GM21515 (cell line): ENCODE data around the gene TK2.

ENCODE experiments used
- ATAC-seq: cut with Tn5 transposase; IDR thresholded peaks from one replicate; pipeline ENCODE4 v1.9.1; 2021; ENCODE audit not compliant: unreplicated experiment

Gene TK2

GRCh38 chr16:66486199-66486772, 63.6 kb downstream of the TK2 start:
- ATAC-seq, result no peak

DNA sequence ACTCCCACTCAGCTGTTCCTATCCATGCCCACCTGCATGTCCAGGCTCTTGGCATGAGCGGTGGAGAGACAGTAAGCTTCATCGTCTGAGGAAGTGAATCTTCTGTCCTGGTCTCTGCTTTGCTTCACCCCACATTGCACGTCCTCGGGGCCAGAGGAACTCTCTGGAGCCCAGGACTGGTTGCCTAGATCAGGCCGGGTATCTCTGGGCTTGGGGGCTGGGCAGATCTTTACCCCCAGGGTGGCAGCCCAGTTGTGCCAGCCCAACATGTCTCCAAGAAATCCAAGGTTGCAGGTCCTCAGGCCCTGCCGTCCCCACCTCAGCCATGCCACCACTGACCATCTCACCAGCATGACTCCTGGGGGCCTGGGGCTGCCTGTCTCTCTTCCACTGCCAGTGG, 64.5 kb downstream of the TK2 start:
- no peak for ATAC-seq

DNA sequence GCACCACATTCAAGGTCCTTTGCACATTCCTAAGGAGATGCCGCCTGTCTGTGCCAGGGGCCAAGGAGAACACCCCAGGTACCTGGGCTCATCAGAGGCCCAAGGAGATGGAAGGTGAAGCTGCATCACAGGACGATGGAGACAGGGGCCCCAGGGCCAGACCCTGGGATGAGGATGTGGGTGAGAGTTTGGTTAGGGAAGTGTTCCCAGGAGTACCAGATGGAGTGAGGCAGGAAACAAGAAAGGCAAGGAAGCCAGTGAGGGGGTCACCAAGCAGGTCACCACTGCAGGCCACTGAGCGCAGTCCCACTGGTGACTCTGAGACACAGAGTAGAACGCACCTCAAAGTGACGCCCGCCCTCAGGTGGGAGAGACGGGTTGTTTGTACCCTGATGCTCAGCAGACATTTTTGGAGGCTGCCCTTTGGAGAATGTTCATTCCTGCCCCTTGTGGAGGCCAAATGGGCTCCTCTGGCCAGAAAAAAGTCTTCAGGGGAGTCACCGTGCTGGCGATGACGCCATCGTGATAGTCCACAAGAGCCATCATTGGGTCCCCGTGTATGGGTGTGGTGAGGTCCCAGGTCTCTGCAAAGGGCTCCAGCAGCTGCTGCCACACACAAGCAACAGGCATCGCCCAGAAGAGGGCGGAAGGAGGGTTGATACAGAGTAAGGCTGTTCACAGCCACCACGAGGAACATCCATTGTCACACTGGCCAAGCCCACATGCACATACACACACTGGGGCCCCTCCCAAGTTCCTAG, 65.3 kb downstream of the TK2 start:
- no peak for ATAC-seq

DNA sequence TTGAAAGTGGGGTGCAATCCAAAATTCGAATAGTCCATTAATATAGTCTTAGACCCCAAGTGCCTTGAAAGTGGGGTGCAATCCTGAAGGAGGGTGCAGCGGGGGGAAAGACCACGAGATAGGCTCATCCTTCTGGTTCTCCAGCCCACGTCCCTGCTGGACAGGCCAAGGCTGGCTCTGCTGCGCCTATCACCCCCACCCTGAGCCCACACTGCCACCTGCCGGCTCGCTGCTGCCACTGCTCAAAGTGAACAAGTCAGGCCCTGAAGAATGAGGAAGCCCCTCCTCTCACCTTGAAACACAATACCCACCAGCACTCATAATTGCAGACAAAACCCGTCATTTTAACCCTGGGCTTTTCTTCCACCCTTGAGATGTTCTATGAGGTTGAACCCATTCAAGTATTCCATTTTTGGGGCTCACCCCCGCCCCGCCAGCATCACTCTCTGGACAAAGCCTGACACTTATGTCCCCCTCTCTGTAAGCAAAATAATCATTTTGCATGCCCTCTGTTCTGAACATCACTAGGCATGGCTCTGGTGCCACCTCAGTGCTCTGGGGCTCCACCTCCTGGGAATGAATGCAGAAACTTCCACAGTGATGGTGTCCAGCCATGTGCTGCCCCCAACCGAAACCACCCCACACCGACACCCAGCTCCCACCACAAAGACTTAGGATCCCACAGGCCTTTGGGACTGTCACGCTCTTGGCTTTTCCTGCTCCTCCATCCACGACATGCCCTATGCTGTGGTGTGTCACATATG, 66.1 kb downstream of the TK2 start:
- peak; percentile 57 for ATAC-seq

- ATAC-seq, result no peak
Measured at GRCh38 chr16:66481943-66482390, 68.0 kb downstream of the TK2 start.

DNA sequence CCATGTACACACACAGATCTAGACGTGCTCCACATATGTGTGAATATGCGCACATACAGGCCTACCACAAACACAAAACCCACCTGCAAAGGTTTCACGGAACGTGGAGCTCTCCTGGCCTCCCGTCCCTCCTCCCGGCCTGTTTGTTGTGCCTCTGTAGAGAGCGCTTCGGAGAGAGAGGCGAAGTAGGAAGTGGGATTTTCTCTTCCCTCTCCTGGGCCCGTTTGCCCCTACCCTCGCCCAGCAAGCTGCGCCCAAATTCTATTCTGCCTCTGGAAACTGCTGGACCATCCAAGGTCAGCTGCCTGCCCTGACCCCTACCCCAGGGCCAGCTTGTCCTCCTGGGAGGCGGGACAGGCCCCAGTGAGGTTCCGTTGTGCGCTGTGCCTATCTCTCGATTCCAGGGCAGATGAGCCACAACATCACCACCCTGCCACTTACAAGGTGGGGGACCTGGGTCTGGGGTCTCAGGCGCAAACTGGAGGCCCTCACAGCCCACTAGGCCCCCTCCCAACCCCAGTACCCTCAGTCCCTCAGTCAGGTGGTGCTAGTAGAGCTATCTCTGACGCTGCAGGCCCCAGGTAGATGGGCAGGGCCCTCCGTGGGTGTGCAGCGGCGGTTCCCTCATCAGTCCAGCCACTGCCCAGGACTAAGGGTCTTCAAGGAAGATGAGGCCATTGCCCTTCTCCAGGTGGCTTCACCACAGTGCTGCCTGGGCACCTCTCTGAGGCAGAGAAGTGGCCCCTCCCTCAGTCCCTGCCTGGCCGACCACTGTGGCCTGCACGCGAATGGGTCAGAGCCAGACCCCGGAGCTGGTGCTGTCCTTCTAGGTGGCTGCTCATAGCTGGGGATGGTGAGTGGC, 68.6 kb downstream of the TK2 start:
- no peak for ATAC-seq

- no peak for ATAC-seq
Measured at GRCh38 chr16:66480265-66481080, 69.4 kb downstream of the TK2 start.

- ATAC-seq, result no peak
Measured at GRCh38 chr16:66479661-66480264, 70.2 kb downstream of the TK2 start.

DNA sequence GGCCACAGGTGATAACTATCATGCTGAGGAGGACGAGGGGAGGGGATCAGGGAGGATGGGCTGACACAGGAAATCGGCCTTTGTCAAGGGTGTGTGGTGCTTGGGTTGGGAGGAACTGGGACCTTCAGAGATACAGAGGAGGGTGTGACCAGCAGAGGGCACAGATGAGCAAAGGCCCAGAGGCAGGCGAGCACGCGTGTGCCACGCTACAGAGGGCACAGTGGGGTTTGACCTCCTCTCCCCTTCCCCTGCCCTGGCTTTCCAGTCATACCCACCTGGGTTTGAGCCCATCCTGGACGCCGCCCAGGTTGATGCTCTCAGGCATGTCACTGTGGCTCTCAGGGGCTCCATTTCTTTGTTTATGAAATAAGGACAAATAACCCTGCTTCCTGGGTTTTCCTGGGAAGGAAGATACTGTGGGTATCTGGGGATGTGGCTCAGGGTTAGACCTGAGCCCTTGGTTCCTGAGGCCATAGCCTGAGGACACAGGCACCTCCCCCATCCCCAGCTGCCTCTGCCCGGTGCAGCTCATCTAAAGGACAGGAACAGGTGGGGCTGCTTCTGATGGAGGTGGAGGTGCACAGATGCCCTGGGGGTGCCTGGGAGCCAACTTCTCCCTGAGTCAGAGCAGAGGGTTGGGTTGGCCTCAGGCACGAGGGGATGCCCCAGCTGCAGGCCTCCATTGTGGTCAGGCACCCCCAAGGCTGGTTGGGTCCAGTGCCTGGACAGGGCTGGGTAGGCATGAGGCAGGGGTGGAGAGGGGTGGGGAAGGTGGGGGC, 71.0 kb downstream of the TK2 start:
- ATAC-seq, result peak; percentile 58

- no peak for ATAC-seq
Measured at GRCh38 chr16:66477028-66477515, 72.8 kb downstream of the TK2 start.

- no peak for ATAC-seq
Measured at GRCh38 chr16:66476328-66477027, 73.4 kb downstream of the TK2 start.

- ATAC-seq, result no peak
Measured at GRCh38 chr16:66475232-66475631, 74.7 kb downstream of the TK2 start.

DNA sequence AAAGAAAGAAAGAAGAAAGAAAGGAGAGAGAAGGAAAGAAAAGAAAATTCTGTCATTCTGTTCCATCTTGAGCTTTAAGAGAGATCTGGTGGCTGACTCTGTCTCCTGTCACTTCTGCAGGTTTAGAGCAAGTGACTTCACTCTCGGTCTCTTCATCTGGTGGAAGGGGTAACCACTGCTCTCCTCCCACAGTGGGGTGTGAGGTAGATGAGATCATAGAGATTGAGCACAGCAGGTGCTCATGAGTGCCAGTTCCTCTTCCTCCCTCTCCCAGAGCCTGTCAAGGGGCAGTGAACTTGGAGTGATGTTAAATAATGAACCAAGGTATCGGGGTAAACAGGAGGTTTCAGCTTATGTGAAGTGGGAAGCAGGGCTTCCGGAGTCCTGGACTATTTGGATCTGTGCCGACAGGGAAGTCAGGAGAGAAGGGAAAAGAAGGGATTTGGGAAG, 75.1 kb downstream of the TK2 start:
- ATAC-seq, result peak; percentile 75

DNA sequence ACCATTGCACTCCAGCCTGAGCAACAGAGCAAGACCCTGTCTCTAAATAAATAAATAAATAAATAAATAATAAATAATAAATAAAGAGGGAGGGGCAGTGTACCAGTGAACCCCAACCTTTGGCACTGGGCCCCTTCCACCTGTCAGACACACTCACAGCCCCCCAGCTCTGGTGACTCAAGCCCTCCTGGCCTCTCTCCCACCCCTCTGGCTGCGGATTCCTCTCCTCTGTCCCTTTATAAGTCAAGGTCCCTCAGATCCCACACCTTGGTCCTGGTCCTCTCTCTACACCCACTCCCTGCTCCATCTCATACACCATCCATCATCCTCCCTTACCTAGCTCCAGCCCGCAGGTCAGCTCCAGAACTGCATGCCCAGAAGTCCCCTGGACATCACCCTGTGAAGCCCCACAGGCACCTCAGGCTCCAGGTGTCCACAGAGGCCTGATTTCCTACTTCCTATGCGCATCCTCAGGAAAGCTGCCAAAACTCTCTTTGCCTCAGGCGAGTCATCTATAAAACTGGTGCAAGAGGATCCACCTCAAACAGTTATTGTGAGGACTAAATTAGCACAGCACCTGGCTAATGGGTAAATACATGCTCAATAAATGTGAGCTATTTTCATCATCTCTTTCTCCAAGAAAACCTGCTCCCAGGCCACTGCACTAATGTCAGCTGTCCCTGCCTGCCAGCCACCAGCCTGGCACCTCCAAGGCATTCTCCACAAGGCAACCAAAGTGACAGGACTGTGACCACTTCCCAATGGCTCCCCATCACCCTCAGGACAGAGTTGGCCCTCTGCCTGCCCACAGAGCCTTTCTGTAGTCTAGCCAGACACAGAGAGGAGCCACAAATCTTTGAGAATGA, 76.0 kb downstream of the TK2 start:
- ATAC-seq, result no peak

- no peak for ATAC-seq
Measured at GRCh38 chr16:66473051-66473571, 76.8 kb downstream of the TK2 start.

DNA sequence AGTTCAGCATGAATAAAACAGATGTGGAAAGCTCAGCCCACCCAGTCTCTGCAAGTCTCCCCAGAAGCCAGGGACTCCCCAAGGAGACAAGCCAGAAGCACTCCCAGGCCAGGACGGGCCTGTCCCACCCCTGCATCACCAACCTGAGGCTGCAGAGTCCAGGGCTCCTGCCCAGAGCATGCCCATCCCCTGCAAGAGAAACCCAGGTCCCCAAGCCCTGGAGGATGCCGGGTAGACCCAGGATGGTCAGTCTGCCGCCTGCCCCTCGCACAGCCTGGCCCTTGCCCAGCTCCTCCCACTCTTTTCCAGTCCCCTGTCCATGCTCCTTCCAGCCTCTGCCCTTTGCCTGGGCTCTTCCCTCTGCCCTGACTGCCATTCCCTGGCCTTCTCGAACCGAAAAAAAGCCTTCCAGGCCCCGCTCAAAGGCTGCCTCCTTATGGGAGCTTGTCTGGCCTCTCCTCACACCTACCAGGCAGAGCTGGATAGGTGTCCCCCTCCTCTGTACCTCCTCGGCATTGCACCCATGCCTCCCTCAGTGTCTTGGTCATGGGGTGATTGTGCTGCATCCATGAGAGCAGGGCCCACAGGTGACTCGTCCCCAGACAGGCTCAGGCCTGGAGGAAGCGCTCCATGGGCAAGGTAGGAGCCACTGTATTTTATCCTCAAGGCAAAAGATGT, 78.1 kb downstream of the TK2 start:
- ATAC-seq, result no peak
